IPS-18c (cell line): Measurements from ENCODE around the gene UBE2D1.

Source experiments
- H3K4me3 ChIP-seq: 2 replicates; pipeline ENCODE4 v1.7.0; 2013; ENCODE audit warnings: low read depth, mild to moderate bottlenecking, low read length, moderate library complexity; ENCODE audit not compliant: insufficient read depth
- H3K9me3 ChIP-seq: one replicate; pipeline ENCODE4 v1.6.1; 2013; ENCODE audit warnings: mild to moderate bottlenecking, low read length, moderate library complexity; ENCODE audit not compliant: control insufficient read depth, insufficient read depth

Gene UBE2D1

DNA sequence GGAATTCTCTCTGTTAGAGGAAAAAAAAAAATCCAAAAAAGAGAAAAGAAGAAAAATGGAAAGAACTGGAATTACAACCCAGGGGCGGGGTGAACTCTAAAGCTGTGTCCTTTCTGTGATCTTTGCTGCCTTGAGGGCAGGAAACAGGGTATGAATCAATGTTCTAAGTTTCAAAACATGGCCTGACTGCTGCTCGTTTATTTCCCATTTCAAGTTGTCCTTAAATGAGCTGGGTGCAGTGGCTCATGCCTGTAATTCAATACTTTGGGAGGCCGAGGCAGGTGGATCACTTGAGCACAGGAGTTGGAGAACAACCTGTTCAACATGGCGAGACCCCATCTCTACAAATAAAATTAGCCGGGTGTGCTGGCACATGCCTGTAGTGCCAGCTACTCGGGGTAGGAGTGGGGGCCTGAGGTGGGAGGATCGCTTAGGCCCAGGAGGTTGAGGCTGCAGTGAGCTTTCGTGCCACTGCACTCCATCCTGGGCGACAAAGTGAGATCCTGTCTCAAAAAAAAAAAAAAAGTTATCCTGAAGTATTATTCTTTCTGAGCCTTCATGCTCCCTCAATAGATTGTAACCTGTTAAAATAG, 25.7 kb downstream of the UBE2D1 start:
- Histone ChIP-seq H3K4me3 (no peak overlapping the region), H3K9me3 (no peaks in the 10 kb centered on the region)

- Histone ChIP-seq H3K9me3 (no peaks in the 10 kb centered on the region), H3K4me3 (no peak overlapping the region)
Observed at GRCh38 chr10:58361353-58361752, 26.5 kb downstream of the UBE2D1 start.

- Histone ChIP-seq H3K4me3 (no peak overlapping the region), H3K9me3 (no peaks in the 10 kb centered on the region)
Observed at GRCh38 chr10:58362027-58362789, 27.4 kb downstream of the UBE2D1 start.

GRCh38 chr10:58367069-58367468, 32.3 kb downstream of the UBE2D1 start:
- no peaks in the 10 kb centered on the region for H3K9me3 ChIP-seq
- no peak overlapping the region for H3K4me3 ChIP-seq

DNA sequence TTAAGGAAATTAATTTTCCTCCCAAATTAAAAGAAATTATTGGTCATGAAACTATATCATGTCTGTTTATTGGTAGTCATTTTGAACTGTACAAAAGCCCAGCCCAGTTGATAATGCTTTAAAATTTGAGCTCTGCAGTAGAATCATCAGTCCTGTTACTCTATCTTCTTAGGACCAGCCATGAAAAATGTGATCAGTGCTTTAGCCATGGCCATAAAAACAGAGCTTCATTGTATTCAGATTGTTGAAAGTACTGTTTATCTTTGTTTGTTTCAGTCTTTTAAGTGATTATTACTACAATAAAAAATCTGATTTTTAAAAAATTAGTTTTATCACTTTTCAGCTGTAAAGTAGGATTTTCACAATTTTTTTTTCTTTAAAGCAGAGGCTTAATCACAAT, 36.7 kb downstream of the UBE2D1 start:
- Histone ChIP-seq H3K9me3 (no peaks in the 10 kb centered on the region), H3K4me3 (no peak overlapping the region)

DNA sequence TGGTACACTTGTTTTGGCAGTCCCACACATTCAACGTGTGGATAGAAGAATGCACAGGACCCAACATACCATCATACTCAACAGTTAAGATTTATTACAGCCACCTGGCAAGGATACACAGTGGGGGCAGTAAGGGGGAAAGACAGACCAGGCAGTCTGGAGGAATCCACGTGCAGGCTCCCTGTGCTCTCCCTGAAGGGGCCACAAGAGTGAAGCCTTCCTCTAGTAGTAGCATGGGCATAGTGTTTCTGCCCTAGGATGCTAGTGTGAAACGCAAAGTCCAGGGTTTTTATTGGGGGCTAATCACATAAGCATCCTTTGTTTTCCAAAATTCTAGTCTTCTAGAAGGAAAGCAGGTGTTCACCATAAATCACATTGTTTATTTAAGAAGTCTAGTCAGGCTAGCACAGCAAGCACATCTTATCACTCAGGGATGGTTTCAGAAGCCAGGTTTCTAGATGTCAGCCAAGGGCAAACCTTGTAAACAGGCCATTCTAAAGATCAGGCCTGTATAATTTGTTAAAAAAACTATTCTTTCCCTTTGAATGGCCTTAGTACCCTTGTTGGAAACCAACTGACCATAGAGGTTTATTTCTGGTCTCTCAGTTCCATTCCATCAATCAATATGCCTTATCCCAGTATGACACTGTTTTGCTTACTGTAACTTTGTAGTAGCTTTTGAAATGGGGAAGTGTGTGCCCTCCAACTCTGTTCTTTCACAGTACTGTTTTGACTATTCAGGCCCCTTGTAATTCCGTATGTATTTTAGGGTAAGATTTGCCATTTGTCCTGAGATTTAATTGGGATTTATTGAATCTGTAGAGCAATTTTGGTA, 38.0 kb downstream of the UBE2D1 start:
- Histone ChIP-seq H3K4me3 (no peak overlapping the region), H3K9me3 (no peaks in the 10 kb centered on the region)

- H3K9me3 ChIP-seq: no peaks in the 10 kb centered on the region
Observed at GRCh38 chr10:58373442-58373827, 38.6 kb downstream of the UBE2D1 start.

GRCh38 chr10:58382489-58382995, 47.7 kb downstream of the UBE2D1 start:
- H3K4me3 ChIP-seq: no peak overlapping the region
- no peaks in the 10 kb centered on the region for H3K9me3 ChIP-seq

More at GRCh38 chr10:58373442-58373827, 38.6 kb downstream of the UBE2D1 start:
- H3K4me3 ChIP-seq: no peak overlapping the region

DNA sequence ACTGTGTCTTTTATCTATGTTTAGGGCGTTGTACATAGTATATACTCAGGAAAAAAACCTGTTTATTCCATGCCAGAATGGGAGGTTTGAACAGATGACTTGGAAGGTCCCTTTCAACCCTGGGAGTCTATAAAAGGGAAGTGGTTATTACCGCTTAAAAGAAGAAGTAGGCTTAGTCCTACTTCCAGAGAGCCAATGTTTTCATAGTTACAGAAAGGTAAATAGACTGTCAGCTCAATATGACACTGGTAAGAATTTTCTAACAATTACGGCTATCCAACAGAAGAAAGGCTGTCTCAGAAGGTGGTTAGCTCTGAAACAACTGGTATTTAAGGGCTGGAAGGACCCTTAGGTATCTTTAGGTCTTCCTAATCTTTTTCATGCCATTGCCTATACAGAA, 49.3 kb downstream of the UBE2D1 start:
- no peak overlapping the region for H3K4me3 ChIP-seq
- H3K9me3 ChIP-seq: no peaks in the 10 kb centered on the region

DNA sequence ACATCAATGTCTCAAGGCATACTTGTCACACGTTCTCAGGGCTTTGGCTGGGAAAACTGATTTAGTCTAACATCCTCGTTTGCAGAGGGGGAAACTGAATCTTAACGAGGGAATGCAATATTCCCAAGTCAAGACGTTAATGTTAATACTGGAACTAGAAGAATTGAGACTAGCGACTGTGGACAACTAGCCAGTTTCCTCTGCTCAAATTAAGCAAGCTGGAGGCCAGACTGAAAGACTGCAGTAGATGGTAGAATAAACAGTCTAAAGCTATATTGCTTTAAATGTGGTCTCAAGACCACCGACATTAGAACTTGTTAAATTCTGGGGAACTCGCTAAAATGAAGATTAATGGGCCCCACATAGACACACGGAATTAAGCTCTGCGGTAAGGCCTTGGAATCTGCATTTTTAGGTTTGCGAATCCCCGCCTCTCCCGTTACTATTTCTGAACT, 49.8 kb downstream of the UBE2D1 start:
- Histone ChIP-seq H3K9me3 (no peaks in the 10 kb centered on the region), H3K4me3 (peak overlapping the region; percentile 97)

GRCh38 chr10:58384999-58385783, 50.4 kb downstream of the UBE2D1 start, which contains the start of gene TFAM:
Gene TFAM, plus strand, starts transcription at chr10:58385410. Its CDS starts 138 bp downstream, at chr10:58385548.
- H3K9me3 ChIP-seq: no peaks in the 10 kb centered on the region
- H3K4me3 ChIP-seq: peak within 1 kb of the TSS; percentile 97

DNA sequence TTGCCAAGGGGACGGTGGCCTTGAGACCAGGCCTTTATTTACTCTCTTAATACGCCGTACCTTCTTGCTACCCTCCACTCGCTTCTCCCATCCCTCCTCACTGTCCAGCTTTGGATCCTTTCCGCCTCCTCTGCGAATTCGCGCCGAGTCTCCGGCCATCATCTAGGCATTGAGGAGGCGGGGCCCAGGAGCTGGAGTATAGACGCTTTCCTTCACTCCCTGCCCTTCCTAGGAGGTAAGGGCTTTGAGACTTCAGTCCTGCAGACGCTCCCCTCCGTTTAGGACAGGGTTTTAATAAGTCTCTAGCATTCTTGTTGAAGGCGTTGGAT, 50.9 kb downstream of the UBE2D1 start:
- Histone ChIP-seq H3K9me3 (no peaks in the 10 kb centered on the region), H3K4me3 (peak overlapping the region; percentile 97)

GRCh38 chr10:58389024-58389423, 54.2 kb downstream of the UBE2D1 start:
- no peaks in the 10 kb centered on the region for H3K9me3 ChIP-seq

DNA sequence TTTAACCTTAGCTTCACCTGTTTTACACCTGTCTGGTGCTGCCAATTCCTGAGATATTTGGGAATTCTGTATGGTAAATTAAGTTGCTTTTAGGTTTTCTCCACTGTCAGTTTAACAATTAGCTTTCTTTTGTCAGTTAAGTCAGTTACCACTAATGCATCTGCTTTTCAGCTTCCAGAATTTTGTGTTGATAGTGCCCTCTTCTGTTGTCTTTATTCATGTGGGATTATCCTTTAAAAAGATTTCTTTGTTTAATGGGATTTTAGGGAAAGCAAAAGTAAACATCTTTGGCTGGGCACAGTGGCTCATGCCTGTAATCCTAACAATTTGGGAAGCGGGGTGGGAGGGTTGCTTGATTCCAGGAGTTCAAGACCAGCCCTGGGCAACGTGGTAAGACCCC, 58.5 kb downstream of the UBE2D1 start:
- no peaks in the 10 kb centered on the region for H3K9me3 ChIP-seq
- no peak overlapping the region for H3K4me3 ChIP-seq

More at GRCh38 chr10:58389024-58389423, 54.2 kb downstream of the UBE2D1 start:
- H3K4me3 ChIP-seq: no peak overlapping the region

GRCh38 chr10:58394471-58394870, 59.7 kb downstream of the UBE2D1 start:
- no peaks in the 10 kb centered on the region for H3K9me3 ChIP-seq
- H3K4me3 ChIP-seq: no peak overlapping the region

DNA sequence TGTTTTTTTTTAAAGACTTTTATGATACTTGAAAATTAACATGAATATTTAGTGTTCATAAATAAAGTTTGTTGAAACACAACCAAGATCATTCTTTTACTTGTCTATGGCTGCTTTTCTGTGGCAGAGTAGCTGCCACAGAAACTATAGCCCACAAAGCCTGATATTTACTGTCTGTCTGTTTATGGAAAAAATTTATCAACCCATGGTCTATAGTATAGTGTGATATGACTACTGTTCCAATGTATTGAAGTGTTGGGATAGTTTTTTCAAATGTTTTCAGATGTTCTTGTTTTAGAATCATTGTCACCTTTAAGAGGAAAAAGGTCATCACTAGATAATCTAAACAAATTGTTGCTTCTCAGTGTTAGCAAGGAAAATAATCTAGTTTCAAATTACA, 61.3 kb downstream of the UBE2D1 start:
- no peak overlapping the region for H3K4me3 ChIP-seq
- H3K9me3 ChIP-seq: no peaks in the 10 kb centered on the region

DNA sequence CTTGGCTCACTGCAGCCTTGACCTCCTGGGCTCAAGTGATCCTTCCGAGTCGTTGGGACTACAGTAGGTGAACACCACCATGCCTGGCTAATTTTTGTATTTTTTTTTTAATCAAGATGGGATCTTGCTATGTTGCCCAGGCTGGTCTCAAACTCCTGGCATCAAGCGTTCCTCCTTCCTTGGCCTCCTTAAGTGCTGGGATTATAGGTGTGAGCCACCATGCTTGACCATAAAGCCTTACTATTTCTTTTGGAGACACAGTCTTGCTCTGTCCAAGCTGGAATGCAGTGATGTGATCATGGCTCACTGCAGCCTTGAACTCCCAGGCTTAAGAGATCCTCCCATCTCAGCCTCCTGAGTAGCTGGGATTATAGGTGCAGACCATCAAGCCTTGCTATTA, 63.0 kb downstream of the UBE2D1 start:
- Histone ChIP-seq H3K9me3 (no peaks in the 10 kb centered on the region), H3K4me3 (no peak overlapping the region)
